Measurements from ENCODE around the gene CDK16.

CDK16 gene

GRCh38 chrX:47228550-47229270, 10.2 kb downstream of the CDK16 start:
- no peak for DNase-seq

- no peak for DNase-seq
Observed at GRCh38 chrX:47229427-47229826, 10.9 kb downstream of the CDK16 start.

GRCh38 chrX:47230136-47230868, 11.8 kb downstream of the CDK16 start:
- DNase-seq, result no peak

DNA sequence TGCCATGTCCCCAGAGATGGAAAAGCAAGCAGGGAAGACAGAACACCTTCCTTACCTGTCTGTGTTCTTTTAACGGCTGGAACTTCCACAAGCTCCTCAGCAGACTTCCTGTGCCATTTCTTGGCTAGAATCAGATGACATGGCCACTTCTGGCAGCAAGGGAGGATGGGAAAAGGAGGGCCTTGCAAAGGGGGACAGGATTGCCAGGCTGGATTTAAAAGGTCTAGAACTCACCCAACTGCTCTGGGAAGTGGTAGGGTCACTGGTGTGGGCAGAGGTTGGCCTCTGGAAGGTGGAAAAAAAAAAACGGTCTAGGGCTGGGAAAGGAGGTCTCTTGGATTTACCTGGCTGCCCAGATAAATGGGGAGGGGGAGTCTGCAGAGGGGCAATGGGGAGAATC, 12.7 kb downstream of the CDK16 start:
- DNase-seq, result no peak

DNA sequence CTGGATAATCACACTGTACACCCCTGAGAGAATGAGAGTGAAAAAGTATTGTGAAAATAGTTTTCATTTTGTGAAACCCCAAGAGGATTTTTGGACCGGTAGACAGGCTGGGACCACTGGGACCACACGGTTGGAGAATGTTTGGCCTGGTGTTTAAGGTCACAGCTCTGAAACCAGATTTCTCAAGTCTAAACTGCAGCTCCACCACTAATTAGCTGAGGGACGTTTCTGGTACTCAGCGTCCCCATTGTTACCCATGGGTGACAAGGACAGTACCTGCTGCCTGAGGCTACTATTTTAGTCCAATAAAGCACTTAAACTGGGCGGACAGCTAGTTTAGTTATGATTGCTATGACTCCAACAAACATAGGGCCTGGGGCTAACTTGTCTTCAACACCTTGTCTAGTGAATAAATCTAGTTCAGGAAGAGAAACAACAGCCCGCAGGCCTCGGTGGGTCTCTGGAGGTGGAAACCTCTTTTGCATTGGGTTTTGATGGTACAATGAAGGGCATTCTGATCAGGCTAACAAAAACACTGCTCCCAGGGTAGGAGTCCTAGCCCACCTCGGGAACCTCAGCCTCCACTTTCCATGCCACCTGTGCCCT, 13.8 kb downstream of the CDK16 start:
- DNase-seq, result no peak

- DNase-seq, result peak; percentile 49
Observed at GRCh38 chrX:47232803-47233332, 14.4 kb downstream of the CDK16 start, which contains the start of gene USP11. Gene USP11 (plus strand): TSS chrX:47233009. CDS start chrX:47233044, 35 bp downstream.

DNA sequence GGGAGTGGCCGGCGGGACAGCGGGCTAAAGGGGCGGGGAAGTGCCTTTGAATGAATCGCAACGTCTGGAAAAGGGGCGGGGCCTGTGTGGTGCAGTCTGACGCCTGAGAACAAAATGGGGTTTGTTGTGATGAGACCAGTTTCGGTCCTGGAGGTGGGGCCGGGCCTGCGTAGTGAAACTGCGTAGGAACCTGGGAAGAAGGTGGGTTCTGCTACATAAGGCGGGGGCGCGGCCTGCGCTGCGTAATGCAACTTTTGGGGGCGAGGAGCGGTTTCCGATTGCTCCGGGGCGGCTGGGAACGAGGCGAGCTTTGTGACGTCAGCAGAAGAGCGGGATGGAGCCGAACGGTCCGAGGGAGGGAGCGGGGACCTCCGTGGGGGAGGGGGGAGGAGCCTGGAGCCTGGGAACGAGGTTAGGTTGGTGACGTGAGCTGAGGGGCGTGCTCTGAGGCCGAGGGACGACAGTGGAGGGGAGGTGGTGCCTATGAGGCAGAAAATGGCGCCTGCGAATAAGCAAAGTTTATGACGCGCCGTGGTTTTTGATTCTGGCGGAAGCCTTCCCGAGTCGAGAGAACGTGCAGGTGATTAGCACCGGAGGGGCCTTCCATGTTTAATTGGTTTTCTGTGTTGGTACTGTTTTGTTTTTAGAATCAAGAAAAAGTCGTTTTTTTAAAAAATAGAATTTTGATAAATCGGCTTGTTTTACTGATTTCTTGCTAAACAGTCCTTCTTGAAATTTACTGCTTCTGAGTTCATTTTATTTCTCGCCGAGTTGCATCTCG, 15.0 kb downstream of the CDK16 start:
- DNase-seq, result peak; percentile 95

DNA sequence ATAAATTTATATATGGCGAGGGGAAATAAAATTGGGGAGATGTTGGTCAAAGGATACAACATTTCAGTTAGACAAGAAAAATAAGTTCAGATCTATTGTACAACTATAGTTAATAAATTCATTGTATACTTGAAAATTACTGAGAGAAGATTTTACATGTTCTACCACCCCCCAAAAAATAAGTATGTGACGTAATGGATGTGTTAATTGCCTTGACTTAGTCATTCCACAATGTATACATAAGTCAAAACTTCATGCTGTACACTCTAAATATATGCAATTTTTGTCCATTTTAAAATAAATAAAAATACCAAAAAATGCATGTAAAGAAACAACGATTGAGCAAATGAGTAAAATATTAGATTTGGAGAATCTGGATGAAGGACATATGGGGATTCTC, 16.1 kb downstream of the CDK16 start:
- DNase-seq, result no peak

GRCh38 chrX:47235691-47236103, 17.2 kb downstream of the CDK16 start:
- DNase-seq, result no peak

GRCh38 chrX:47239199-47239598, 20.7 kb downstream of the CDK16 start:
- no peak for DNase-seq

GRCh38 chrX:47239898-47240545, 21.5 kb downstream of the CDK16 start:
- DNase-seq, result no peak

DNA sequence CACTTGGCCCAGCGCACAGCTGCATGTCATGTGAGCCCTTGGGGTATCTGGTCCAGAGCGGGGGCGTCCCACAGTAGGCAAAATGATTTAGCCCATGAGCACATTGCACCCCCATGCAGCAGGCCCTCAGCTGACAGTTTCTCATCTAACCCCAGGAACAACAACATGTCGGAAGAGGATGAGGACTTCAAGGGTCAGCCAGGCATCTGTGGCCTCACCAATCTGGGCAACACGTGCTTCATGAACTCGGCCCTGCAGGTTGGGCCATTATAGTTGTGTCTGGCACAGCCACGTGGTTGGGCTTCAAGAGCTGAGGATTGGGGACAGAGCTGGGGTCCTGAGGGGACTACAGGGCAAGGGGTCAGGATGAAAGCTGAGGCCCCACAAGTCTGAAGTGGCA, 22.1 kb downstream of the CDK16 start:
- DNase-seq, result no peak

DNA sequence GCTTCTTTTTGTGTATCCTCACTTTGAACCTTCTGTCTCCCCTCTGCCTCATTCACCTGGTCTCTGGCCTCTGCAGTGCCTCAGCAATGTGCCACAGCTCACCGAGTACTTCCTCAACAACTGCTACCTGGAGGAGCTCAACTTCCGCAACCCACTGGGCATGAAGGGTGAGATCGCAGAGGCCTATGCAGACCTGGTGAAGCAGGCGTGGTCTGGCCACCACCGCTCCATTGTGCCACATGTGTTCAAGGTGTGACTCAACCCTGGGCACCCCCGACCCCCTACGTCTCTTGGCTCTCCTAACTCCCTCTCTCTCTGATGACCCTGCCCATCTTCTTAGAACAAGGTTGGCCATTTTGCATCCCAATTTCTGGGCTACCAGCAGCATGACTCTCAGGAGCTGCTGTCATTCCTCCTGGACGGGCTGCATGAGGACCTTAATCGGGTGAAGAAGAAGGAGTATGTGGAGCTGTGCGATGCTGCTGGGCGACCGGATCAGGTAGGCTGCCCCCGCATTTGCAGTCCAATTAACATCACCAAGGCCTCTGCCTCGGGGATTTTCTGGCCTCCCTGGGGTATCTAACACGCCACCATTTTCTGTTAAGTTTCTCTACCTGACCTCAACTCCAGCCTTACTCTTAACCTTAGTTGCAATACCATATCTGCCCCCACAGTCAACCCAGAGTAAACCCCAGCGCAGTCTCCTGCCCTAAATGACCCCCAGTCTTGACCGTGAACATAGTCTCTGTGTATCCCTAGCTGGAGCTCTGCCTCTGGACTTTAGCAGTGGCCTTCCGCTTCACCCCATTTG, 22.9 kb downstream of the CDK16 start:
- no peak for DNase-seq

- no peak for DNase-seq
Observed at GRCh38 chrX:47242321-47242720, 23.8 kb downstream of the CDK16 start.

DNA sequence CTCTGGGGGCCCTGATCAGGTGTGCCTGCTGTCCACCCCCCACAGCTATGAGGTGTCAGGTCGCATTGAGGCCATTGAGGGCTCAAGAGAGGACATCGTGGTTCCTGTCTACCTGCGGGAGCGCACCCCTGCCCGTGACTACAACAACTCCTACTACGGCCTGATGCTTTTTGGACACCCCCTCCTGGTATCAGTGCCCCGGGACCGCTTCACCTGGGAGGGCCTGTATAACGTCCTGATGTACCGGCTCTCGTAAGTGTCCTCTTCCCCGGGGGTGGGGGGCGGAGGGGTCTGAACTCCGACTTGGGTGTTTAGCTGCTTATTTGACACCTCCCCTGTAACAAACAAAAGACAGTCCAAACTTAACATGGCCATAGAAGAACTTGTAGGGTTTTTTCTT, 24.9 kb downstream of the CDK16 start:
- no peak for DNase-seq

- no peak for DNase-seq
Observed at GRCh38 chrX:47244676-47245075, 26.2 kb downstream of the CDK16 start.

- DNase-seq, result no peak
Observed at GRCh38 chrX:47245156-47245555, 26.7 kb downstream of the CDK16 start.

- DNase-seq, result peak; percentile 51
Observed at GRCh38 chrX:47247206-47247998, 28.9 kb downstream of the CDK16 start.

DNA sequence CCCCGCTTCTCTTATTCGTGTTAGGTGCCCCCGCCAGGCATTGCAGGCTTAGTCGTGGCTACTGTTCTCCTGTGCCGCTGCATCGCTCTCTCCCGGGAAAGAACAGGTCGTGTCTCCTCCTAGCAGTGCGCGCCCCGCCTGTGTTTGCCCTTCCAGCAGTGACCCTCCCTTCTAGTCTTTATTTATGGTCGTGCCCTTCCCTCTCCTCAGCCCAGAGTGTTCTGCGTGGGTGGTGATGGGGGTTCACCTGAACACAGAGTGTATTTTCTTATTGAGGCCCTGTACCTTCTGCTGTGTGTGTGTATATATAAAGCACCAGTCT, 29.5 kb downstream of the CDK16 start:
- no peak for DNase-seq

DNA sequence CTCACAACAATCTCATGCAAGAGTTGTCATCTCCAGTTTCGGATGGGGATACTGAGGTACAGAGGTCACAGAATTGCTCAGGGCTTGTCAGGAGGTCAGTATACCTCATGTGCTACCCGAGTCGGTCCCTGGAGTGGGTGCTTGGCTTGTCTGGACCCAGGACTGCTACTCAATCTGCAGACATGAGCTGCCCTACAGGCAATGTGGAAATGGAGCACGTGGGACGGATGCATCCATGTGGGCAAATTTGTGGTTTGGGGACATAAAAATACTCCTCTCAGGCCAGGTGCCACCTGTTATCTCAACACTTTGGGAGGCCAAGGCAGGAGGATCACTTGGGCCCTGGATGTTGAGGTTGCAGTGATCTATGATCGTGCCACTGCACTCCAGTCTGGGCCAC, 30.1 kb downstream of the CDK16 start:
- no peak for DNase-seq

DNA sequence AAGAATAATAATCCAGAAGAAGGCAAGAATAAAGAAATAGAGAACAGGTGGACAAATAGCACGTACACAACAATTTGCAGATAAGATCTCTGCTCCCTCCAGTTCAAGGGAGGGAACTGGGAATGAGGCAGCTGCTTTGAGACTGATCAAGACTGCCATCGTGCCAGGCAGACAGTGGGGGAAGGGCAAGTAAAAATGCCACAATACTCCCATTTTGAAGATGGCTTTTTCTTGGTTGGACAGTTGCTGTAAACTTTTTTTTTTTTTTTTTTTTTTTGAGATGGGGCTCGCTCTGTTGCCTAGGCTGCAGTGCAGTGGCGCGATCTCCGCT, 31.5 kb downstream of the CDK16 start:
- no peak for DNase-seq
